Non-pigmented ciliary epithelial cell (primary cell): ENCODE measurements around the gene MOV10.

Experiments
- DNase-seq: peaks from one replicate; pipeline ENCODE4 v3.0.0-alpha.2; 2010; ENCODE audit warnings: low read depth

MOV10 gene

DNA sequence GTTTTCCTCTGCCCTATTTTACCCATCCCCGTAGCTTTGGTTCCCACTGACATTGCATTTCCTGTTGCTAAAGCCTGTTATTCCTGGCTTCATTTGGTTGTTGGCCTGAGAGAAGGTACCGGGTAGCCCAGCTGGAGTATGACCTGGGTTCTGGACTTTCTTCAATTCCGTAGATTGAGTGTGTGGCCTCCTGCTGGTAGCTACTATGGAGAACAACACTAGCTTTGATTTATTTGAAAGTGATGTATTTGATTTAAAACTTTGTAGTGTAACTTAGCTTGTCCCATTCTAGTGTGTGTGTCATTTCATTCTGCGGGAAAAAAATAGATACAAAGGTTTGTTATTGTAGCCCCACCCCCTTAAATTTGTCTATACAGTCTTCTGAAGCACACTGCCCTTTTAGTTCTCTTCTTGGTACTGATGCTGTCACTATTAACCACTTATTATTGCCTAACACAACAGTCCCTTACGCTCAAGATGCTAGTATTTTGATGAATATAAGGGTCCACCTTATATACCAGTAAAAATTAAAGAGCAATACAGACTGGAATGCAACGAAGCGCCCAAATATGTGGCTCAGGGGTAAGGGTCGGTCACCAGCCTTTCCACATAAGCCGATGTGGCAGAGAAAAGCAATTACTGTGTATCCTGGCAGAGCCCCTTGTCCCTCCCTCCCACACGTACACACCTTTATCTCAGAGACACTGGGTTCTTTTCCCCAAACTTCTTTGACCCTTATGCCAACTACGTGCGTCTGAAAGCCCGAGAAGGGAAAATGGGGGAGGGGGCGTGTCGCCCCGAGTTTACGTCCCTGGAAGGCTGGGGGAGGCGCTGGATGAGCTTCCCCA is 643 bp upstream of the MOV10 start:
- peak; percentile 14 for DNase-seq

DNA sequence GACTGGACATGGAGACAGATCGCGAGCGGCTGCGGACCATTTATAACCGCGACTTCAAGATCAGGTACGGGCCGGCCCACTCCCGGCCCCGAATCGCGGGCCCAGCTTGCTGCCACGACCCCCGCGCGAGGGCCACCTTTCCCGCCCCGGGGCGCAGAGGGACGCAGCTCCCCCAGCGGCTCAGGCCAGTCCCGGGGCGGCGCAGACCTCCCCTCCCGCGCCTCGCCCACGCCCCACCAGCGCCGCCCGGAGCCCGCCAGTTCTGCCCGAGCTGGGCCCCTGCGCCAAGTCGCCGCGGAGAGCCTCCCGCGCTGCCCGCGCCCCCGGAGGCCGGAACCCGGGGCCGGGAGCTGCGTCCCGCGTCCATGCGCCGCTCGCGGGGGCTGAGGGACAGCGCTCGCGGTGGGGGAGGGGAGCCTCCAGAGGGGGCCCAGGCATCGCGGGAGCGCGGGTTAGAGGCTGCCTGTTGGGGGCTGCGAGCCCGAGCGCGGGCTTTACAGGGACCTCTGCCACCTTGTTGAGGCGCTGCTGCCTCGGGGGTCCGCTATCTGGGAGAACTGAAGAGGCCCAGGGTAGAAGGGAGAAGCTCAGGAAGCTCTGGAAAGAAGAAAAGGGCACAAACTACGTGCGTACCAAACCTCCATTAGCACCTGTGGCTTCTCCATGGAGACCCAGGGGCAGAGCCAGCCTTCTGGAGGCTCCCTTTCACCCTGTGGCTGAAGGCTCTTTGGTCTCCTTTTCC is 698 bp downstream of the MOV10 start:
- no peak for DNase-seq

DNA sequence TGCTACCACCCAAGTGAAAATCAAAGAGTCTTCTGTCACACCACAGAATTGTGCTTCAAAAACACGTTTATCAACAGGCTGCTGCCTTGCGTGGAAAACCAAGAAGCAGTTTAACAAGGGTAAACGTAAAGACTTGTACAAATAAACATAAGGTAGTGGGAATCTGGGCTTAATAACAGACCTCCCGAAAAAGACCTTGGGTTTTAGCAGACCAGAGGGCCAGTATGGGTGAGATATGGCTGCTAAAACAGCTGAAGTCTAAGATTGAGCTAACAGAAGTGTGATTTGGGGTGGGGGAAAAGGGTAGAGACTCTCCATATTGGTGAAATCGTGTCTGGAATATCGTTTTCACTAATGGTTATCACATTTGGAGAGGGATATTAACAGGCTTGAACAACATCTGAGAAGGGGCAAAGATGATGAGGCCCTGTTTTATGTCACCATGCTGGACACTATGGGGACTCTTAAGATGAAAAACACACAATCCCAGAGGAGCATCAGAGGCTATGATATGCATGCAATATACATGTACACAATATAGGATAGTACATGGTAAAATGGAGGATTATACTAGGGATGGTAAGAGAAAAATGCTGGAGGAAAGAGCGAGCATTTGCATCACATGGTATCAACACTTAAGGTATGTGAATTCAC is 1.4 kb downstream of the MOV10 start:
- DNase-seq, result no peak

DNA sequence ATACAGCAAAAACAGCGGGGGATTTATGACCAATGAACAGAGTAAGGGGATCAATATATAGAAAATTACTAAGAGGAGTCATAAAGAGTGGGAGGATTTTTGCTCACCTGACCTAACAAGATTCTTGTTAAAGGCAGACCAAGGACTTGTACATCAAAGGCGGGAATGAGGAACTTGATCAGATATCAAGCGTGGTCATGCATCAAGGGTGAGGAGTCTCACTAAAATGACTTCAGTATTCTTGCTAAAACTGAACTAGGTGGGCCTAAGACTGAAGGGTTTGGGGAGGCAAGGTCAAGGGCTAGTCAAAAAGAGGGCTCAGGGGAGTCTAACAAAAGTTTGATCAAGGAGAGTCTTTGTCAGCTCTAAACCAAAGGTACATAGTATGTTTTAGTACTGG is 2.1 kb downstream of the MOV10 start:
- DNase-seq, result no peak

DNA sequence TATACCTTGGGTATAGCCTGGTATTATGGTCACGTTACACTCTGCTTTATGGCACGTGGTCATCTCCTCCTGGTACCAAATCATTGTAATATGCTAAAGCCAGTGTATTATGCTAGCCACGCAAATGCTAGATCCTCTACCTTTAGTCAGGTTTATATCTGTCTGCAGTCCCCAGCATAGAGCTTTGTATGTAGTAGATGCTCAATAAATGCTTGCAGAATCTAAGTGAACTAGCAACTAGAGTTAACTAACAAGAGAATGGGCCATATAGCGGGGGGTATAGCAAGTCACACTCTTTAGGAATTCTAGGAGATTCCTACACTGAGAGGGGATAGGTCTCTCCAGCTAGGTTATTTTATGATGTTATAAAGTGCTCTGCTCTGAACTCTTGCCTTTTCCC is 3.0 kb downstream of the MOV10 start:
- no peak for DNase-seq

DNA sequence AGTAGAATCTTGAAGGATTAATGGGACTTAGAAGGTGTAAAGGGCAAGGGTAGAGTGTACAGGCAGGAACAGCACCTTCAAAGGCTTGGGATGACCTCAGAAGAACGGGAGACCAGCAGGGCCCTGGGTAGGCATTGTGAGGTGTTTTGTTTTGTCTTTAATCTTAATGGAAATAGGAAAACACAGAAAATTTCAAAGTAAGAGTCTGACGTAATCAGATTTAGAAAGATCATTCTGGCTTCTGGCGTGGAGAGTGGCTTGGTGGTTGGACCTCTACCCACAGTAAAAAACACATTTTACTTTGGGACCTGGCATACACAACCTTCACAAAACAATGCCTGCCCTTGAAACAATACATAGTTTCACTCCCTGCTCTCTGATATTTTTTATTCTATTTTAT is 4.1 kb downstream of the MOV10 start:
- DNase-seq, result no peak

DNA sequence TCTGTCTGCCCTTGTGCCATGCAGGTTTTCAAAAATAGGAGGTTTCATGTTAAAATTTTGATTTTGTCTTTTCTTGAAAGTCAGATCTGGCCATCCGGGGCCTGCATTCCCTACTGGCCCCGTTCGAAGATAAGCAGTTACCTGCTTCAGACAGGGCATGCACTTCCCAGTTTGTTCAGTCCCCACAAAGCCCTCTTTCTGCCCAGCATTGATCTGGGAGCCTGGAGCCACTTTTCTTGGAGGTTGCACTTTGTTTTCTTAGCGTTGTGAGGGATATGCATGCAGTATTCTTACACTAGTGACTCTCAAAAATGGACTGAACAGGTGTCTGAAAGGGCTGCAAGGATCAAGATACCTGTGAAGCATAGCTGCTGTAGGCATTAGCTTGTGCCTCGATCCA is 11.5 kb downstream of the MOV10 start:
- DNase-seq, result no peak

DNA sequence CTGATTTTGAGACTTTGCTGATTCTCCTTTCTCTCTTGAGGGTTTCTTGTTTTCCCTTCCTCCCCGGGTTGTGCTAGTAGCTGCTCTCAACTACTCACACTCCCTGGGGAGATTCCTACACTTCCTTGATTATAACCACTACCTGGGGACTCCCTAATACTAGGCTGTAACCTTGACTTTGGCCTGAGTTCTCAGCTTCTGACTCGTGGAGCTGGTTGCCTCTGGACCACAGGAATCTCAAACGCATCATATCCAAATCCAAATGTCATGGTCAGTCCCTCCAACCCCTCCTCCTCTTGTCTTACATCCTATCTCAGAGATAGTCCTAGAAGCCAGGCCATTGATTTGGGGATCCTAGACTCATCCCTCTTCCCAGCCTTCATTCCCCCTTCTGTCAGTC is 12.0 kb downstream of the MOV10 start:
- DNase-seq, result no peak

DNA sequence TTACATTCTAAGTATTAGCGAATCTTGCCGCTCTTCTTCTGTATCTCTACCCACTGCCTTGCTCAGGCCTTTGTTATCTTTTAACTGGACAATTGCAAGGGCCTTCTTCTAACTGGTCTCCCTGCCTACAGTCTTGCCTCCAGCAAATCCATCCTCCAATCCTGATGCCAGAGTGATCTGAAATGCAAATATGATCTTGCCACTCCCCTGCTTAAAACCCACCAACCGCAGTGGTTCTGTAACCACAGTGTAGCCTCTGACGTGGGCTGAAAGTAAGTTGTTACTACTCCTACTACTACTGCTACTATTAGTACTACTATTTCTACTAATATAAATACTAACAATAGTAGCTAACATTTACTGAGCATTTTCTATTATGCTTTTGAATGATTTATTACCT is 12.4 kb downstream of the MOV10 start:
- DNase-seq, result no peak

DNA sequence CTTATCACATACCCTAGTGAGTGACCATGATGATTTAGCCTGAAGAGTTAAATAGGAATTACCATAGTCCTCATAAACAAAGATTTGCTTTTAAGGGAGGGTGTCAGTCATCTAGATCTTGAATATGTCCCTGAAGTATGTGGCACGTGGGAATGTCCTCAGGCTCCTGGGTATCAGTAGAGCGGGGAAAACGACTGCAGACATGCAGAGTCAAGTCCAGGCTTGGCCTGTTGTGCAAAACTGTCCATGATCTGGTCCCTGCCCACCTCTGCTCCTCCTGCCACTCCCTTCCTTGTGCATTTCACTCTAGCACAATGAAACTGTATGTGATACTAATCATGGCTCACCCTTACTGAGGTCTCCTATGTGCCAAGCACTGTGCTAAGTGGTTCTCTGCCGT is 12.9 kb downstream of the MOV10 start:
- DNase-seq, result no peak

DNA sequence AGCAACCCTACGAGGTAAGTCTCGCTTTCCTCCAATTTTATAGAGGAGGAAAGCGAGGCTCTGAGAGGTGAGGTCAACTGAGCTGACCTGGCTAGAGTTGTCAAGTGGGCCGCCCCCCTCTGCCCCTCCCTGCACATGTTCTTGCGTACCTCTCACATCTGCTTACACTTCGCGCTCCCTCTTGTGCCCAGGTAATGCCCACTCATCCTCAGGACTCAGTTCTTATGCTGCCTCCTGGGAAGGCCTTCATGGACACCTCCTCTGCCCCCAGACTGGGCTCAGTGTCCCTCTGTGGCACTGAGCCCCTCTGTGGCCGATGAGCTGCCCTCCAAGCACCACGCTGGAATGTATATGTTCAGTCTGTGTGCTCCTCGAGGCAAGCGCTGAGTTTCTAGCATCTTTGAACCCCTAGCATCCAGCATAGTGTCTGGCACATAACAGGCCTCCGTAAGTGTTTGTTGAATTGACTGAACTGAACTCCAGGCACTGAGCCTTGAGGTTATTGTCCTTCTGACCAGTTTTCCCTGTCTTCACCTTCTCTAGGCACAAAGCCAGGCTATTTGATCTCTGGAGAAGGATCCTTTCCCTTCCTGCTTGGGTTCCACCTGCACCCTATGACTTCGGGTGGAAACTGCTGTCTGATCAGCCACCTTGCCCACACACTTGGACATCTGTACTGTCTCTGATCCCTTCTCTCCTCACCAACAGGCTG is 13.5 kb downstream of the MOV10 start:
- DNase-seq, result no peak

DNA sequence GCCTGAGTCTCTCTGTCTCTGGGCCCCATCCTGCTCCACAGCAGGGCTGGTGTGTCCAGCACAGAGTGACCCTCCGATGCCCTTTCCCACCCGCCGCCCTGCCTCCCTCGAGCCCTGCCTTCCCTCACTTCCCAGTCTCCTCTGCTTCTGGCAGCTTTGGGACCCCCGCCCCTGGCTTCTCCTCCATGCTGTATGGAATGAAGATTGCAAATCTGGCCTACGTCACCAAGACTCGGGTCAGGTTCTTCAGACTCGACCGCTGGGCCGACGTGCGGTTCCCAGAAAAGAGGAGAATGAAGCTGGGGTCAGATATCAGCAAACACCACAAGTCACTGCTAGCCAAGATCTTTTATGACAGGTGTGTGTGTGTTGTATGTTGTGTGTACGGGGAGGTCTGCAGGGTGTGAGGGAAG is 14.3 kb downstream of the MOV10 start:
- no peak for DNase-seq

DNA sequence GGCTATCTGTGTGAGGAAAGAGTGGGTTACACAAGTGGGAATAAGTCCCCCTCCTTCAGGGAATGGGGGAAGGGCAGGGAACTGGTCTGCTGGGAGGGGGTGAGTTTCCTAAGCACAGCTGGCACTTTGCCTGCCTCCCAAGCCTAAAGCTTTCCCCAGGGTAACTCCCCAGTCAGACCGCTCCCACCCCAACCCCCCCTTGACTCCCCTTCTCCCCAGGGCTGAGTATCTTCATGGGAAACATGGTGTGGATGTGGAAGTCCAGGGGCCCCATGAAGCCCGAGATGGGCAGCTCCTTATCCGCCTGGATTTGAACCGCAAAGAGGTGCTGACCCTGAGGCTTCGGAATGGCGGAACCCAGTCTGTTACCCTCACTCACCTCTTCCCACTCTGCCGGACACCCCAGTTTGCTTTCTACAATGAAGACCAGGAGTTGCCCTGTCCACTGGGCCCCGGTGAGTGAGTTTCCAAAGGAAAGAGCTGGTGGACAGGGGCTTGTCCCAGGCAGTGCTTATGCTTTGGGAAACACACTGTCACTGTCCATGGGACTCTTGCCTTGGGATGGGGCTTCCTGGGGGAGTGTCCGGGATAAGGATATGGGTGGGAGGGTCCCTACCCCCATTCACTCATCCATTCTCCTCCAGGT is 14.9 kb downstream of the MOV10 start:
- DNase-seq, result no peak

DNA sequence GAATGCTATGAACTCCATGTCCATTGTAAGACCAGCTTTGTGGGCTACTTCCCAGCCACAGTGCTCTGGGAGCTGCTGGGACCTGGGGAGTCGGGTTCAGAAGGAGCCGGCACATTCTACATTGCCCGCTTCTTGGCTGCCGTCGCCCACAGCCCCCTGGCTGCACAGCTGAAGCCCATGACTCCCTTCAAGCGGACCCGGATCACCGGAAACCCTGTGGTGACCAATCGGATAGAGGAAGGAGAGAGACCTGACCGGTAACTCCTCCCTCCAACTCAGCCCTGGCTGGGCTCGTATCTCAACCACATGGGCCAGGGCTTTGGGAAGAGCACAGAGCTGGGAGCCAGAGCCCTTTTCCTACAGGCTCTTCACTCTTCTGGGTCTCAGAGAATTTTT is 15.4 kb downstream of the MOV10 start:
- no peak for DNase-seq

DNA sequence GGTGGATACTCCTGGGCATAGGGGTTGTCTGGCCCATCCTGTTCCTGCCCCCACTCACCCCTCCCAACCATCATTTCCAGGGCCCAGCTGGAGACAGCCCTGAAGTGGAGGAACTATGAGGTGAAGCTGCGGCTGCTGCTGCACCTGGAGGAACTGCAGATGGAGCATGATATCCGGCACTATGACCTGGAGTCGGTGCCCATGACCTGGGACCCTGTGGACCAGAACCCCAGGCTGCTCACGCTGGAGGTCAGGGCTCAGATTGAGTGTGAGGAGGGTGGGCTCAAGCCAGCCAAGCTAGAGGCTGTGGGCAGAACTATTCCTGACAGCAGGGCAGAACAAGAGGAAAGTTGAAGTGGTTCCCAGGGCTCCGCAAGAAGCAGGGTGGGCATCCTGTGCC is 18.2 kb downstream of the MOV10 start:
- DNase-seq, result no peak

DNA sequence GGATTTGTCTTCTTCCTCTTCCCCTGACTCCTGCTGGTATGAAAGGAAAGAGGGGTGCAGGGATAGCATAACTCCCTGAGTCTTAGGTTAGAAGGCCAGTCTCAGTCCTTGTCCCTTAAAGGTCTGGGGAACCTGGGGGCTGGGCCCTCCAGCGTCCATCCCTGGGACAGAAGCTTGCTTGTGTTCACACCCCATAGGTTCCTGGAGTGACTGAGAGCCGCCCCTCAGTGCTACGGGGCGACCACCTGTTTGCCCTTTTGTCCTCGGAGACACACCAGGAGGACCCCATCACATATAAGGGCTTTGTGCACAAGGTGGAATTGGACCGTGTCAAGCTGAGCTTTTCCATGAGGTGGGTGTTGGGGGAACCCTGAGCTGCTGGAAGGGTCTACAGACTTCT is 19.4 kb downstream of the MOV10 start:
- DNase-seq, result no peak

DNA sequence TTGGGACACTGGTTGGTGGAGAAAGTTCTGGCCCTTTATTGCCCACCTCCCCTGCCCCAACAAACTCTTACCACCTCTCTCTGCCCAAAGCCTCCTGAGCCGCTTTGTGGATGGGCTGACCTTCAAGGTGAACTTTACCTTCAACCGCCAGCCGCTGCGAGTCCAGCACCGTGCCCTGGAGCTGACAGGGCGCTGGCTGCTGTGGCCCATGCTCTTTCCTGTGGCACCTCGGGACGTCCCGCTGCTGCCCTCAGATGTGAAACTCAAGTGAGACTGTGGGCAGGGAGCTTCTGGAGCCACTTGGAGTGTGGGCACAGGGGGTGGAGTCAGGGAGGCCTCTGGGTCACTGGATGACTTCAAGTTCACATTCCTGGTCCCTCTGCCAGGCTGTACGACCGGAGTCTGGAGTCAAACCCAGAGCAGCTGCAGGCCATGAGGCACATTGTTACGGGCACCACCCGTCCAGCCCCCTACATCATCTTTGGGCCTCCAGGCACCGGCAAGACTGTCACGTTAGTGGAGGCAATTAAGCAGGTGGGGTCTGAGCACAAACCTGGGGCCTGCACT is 20.0 kb downstream of the MOV10 start:
- no peak for DNase-seq

DNA sequence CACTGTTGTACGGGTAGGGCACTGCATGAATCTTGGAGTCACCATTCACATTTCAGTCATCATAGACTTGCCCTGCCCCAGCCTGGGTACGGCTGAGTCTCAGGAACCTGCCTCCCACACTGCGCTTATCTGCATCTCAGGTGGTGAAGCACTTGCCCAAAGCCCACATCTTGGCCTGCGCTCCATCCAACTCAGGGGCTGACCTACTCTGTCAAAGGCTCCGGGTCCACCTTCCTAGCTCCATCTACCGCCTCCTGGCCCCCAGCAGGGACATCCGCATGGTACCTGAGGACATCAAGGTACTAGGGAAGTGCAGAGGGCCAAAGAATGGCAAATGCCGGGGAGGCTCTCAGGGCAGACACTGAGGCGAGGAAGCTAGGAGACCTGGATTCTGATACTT is 20.8 kb downstream of the MOV10 start:
- no peak for DNase-seq

DNA sequence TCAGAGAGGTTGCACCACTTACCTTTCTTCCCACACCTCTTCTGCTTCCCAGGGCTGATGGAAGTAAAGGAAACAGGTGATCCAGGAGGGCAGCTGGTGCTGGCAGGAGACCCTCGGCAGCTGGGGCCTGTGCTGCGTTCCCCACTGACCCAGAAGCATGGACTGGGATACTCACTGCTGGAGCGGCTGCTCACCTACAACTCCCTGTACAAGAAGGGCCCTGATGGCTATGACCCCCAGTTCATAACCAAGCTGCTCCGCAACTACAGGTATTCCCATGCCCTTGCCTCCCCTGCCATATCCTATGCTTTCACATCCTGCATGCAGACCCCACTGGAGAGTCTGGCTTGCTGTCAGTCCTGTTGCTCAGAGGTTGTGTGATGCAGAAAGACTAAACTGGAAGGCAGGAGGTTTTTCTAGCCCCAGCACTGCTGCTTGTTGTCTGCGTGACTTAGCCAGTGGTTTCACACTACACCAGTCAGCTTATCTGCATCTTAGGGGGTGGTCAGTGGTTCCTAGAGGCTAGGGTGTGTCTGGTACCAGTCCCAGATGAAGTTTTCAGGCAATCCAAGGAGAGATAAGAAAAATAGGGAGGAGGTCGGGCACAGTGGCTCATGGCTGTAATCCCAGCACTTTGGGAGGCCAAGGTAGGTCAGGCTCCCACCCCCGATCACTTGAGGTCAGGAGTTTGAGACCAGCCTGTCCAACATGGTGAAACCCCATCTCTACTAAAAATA is 22.3 kb downstream of the MOV10 start:
- no peak for DNase-seq

DNA sequence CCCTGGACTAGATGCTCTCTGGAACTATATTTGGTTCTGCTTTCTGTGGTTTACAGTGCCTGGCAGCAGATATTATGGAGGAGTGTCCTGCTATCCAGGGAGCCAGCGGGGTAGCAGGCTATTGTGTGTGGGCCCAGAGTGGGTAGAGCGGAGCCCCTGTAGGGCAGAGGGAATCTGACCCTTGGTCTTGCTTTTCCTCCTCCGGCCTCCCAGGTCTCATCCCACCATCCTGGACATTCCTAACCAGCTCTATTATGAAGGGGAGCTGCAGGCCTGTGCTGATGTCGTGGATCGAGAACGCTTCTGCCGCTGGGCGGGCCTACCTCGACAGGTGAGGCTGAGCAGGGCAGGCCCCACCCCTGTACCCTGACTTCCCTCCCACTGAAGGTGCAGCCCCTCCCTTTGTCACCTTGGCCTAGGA is 23.3 kb downstream of the MOV10 start:
- no peak for DNase-seq
